Adipocyte (in vitro differentiated cells): Measurements from ENCODE around the gene SLC25A47.

Experiments used
- DNase-seq: peaks from one replicate; pipeline ENCODE4 v3.0.0-alpha.2; 2015; ENCODE audit warnings: low read depth
- H3K27me3 ChIP-seq: replicated peaks from 2 replicates; pipeline ENCODE4 v1.7.0; 2013; ENCODE audit warnings: mild to moderate bottlenecking, low read length, moderate library complexity; ENCODE audit not compliant: control insufficient read depth, insufficient read depth
- H3K36me3 ChIP-seq: 2 replicates; pipeline ENCODE4 v1.7.0; 2013; ENCODE audit warnings: low read length, mild to moderate bottlenecking, moderate library complexity; ENCODE audit not compliant: control insufficient read depth, insufficient read depth, severe bottlenecking
- H3K4me1 ChIP-seq: 2 replicates; pipeline ENCODE4 v1.7.0; 2013; ENCODE audit warnings: mild to moderate bottlenecking, low read length, moderate library complexity; ENCODE audit not compliant: control insufficient read depth, insufficient read depth
- H3K4me3 ChIP-seq: 2 replicates; pipeline ENCODE4 v1.7.0; 2013; ENCODE audit warnings: mild to moderate bottlenecking, low read length, moderate library complexity
- H3K9ac ChIP-seq: 2 replicates; pipeline ENCODE4 v1.7.0; 2013; ENCODE audit warnings: mild to moderate bottlenecking, low read length, moderate library complexity
- H3K9me3 ChIP-seq: 2 replicates; pipeline ENCODE4 v1.7.0; 2013; ENCODE audit warnings: mild to moderate bottlenecking, low read length, moderate library complexity; ENCODE audit not compliant: control insufficient read depth

SLC25A47 gene

DNA sequence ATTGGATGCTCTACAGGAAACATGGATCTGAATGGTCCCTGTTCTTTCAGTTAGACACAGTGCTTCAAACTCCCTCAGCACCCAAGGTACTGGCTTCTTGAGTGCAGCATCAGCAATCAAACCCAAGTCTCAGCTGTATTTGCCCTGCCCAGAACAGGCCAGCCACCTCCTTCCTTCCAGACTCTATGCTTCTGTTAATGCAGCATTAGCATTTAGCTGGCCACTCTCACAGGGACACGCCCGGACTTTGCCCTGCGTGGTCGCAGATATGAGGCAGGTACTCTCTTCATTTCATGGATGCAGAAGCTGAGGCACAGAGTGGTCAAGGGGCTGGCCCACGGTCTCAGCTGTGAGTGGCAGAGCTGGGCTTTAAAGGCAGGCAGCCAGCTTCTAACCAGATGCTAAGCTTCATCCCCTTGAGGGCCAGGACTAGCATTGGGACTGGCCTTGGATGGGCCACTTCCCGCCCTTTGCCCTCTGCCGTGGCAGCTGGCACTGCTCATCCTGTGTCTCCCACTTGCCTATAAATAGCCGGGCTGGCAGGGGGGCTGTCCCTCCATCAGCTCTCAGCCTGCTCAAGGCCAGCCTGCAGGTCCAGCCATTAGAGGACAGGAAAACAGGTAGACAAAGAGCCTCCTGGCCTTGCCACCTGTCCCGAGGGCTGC is 1.5 kb upstream of the SLC25A47 start:
- H3K9ac ChIP-seq, result no peak overlapping the region
- no peak overlapping the region for H3K4me3 ChIP-seq
- H3K27me3 ChIP-seq, result peaks cover 4% of the 10 kb centered on the region
- DNase-seq, result no peak
- peaks cover 7% of the 10 kb centered on the region for H3K4me1 ChIP-seq
- no peaks in the 10 kb centered on the region for H3K36me3 ChIP-seq
- no peaks in the 10 kb centered on the region for H3K9me3 ChIP-seq

DNA sequence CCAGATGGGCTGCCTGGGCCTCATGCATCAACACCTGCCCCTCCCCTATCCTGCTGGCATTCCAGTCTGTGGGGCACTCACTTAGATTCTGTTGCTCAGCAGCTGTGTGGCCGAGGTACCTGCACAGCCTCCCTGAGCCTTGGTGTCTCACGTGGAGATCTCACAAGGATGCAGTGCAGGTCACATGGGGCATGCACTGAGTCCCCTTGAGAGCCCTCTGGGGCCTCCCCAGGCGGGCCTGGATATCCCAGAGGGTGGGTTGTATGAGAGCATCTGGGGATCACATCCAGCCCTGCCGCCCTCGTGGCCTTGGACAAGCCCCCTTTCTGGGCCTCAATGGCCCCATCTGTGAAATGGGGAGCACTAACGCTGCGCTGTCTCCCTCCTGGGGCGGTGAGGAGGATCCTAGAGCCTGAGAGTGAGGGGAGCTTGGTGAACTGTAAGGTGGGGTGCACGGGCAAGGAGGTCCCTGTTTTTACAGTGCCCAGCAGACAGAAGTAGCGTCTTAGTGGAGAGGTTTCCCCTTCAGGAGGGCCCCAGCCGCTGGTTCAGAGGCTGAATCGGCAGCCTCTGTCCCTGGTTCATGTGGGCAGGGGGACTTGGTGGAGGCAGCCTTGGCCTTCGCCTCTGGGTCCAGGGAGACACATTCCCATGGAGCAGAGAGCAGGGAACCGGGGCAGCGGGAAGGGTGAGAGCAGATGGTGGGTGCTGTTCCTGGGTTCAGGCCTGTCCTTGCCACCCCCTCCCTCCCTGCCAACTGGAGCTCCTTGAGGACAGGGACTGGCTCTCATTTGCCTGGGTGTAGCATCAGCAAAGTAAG is 791 bp upstream of the SLC25A47 start:
- Histone ChIP-seq H3K9ac (no peak overlapping the region), H3K4me3 (no peak overlapping the region), H3K9me3 (no peaks in the 10 kb centered on the region), H3K4me1 (peaks cover 7% of the 10 kb centered on the region), H3K36me3 (no peaks in the 10 kb centered on the region), H3K27me3 (peaks cover 4% of the 10 kb centered on the region)
- DNase-seq, result no peak

DNA sequence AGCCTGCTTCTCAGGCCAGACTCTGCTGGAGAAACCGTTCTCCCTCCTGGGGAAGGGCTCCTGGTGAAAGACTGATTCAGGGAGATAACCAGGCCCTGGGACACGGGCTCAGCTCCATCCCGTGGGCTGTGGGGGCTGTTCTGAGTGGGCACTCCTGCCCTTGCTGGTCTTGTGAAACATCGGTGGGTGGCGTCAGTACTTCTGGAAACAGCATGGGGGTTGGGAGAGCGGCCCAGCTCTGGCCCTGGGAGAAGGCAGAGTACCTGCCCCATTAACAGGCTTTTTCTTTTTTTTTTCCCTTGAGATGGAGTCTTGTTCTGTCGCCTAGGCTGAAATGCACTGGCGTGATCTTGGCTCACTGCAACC is 786 bp downstream of the SLC25A47 start:
- no peak overlapping the region for H3K4me3 ChIP-seq
- H3K4me1 ChIP-seq, result no peaks in the 10 kb centered on the region
- no peaks in the 10 kb centered on the region for H3K9me3 ChIP-seq
- no peaks in the 10 kb centered on the region for H3K36me3 ChIP-seq
- H3K9ac ChIP-seq, result no peak overlapping the region
- H3K27me3 ChIP-seq, result peaks cover 4% of the 10 kb centered on the region
- no peak for DNase-seq

DNA sequence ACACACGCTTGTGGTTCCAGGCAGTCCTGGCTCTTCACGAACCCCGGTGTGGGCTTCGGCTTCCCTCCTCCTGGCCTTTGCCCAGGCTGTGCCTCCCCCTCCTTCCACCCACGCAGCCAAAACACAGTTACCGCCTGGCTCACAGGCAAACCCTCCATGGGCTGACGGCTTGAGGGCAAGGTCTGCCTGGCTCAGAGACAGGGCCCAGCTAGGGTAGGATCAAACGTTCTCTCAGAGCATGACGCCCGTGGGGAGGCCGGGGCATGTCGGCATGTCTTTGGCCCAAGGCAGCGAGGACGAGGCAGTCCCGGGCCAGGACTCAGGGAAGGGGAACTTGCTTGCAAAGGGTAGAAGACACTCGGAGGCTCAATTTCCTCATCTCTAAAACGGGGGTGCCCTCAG is 2.1 kb downstream of the SLC25A47 start:
- H3K4me1 ChIP-seq, result no peaks in the 10 kb centered on the region
- H3K9me3 ChIP-seq, result no peaks in the 10 kb centered on the region
- no peak for DNase-seq

DNA sequence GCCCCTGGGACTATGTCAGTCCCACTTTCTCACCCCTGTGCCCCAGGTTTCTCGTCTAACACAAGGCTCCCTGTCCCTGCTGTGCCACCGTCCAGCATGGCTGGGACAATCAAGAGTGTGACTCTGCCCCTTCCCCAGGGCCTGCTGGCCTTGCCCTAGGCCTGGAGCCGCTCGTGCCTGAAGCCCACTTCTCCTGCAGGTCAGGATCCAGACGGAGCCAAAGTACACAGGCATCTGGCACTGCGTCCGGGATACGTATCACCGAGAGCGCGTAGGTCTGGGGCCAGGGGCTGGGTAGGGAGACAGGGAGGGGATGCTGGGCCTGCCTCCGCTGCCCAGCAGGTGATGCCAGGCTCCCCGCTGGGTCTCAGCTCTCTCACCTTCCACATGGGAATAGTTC is 2.8 kb downstream of the SLC25A47 start:
- no peaks in the 10 kb centered on the region for H3K9me3 ChIP-seq
- no peak overlapping the region for H3K9ac ChIP-seq
- H3K27me3 ChIP-seq, result peaks cover 9% of the 10 kb centered on the region
- H3K4me1 ChIP-seq, result no peaks in the 10 kb centered on the region
- no peak overlapping the region for H3K4me3 ChIP-seq
- DNase-seq, result no peak
- no peaks in the 10 kb centered on the region for H3K36me3 ChIP-seq

More for the DNA sequence above, 2.1 kb downstream of the SLC25A47 start:
- H3K27me3 ChIP-seq, result peaks cover 9% of the 10 kb centered on the region
- H3K9ac ChIP-seq, result no peak overlapping the region
- H3K36me3 ChIP-seq, result no peaks in the 10 kb centered on the region
- H3K4me3 ChIP-seq, result no peak overlapping the region

DNA sequence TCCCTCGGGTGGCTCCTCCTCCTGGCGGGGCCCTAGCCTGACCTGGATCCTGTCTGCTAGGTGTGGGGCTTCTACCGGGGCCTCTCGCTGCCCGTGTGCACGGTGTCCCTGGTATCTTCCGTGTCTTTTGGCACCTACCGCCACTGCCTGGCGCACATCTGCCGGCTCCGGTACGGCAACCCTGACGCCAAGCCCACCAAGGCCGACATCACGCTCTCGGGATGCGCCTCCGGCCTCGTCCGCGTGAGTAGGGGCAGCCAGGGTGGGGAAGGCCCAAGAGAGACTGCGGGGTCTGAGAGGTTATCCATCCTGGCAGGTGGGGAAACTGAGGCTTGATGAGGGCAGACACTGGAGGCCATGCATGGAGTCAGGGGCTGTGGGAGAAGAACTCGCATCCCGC is 4.0 kb downstream of the SLC25A47 start:
- Histone ChIP-seq H3K27me3 (peaks cover 9% of the 10 kb centered on the region), H3K36me3 (no peaks in the 10 kb centered on the region), H3K4me1 (no peaks in the 10 kb centered on the region), H3K9me3 (no peaks in the 10 kb centered on the region), H3K9ac (no peak overlapping the region), H3K4me3 (no peak overlapping the region)
- DNase-seq, result no peak

DNA sequence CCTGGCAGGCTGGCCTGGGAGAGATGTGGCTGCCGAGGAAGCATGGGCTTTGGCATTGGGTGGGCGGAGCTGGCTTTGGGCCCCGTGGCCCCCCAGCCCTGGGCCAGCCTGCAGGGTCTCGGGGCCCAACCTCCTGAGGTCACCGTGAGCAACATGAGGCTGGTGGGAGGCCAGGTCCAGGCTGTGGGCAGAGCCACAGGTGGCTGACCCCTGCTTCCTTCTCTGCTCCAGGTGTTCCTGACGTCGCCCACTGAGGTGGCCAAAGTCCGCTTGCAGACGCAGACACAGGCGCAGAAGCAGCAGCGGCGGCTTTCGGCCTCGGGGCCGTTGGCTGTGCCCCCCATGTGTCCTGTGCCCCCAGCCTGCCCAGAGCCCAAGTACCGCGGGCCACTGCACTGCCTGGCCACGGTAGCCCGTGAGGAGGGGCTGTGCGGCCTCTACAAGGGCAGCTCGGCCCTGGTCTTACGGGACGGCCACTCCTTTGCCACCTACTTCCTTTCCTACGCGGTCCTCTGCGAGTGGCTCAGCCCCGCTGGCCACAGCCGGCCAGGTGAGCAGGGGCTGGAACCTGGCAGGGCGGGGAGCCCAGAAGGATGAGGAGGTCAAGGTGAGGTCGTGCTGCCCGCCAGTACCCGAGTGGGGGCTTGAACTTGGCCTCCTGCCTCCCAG is 5.5 kb downstream of the SLC25A47 start:
- H3K9ac ChIP-seq, result no peak overlapping the region
- no peak for DNase-seq

DNA sequence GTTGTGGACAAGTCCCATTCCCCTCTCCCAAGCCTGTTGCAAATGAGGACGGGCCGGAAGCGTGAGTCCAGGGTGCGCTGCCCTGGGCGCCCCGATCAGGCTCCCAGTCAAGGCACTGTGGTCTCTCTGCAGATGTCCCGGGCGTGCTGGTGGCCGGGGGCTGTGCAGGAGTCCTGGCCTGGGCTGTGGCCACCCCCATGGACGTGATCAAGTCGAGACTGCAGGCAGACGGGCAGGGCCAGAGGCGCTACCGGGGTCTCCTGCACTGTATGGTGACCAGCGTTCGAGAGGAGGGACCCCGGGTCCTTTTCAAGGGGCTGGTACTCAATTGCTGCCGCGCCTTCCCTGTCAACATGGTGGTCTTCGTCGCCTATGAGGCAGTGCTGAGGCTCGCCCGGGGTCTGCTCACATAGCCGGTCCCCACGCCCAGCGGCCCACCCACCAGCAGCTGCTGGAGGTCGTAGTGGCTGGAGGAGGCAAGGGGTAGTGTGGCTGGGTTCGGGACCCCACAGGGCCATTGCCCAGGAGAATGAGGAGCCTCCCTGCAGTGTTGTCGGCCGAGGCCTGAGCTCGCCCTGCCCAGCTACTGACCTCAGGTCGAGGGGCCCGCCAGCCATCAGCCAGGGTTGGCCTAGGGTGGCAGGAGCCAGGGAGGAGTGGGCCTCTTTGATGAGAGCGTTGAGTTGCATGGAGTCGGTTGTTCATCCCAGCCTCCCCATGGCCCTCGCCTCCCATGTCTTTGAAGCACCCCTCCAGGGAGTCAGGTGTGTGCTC is 6.3 kb downstream of the SLC25A47 start:
- Histone ChIP-seq H3K4me1 (no peaks in the 10 kb centered on the region), H3K27me3 (peaks cover 9% of the 10 kb centered on the region), H3K9ac (no peak overlapping the region), H3K9me3 (no peaks in the 10 kb centered on the region), H3K4me3 (no peak overlapping the region), H3K36me3 (peaks cover 13% of the 10 kb centered on the region)
- no peak for DNase-seq

More for the DNA sequence above, 5.5 kb downstream of the SLC25A47 start:
- H3K27me3 ChIP-seq, result peaks cover 9% of the 10 kb centered on the region
- no peaks in the 10 kb centered on the region for H3K9me3 ChIP-seq
- H3K36me3 ChIP-seq, result peaks cover 5% of the 10 kb centered on the region
- H3K4me3 ChIP-seq, result no peak overlapping the region
- H3K4me1 ChIP-seq, result no peaks in the 10 kb centered on the region

DNA sequence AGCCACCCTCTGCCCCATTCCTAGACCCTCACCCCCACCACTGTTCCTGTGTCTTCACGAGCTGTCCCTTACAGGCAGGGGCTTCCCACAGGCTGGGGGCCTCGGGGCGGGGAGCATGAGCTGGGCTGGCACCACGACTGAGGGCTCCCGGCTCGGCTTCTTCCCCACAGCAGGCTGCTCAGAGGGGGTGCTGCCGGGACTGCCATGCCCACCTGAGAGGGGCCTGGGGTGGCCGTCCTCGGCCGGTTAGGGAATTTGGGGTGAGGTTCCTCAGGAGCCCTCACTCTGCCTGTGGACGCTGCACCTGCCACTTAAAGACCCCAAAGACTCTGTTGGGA is 6.8 kb downstream of the SLC25A47 start:
- no peak overlapping the region for H3K4me3 ChIP-seq

DNA sequence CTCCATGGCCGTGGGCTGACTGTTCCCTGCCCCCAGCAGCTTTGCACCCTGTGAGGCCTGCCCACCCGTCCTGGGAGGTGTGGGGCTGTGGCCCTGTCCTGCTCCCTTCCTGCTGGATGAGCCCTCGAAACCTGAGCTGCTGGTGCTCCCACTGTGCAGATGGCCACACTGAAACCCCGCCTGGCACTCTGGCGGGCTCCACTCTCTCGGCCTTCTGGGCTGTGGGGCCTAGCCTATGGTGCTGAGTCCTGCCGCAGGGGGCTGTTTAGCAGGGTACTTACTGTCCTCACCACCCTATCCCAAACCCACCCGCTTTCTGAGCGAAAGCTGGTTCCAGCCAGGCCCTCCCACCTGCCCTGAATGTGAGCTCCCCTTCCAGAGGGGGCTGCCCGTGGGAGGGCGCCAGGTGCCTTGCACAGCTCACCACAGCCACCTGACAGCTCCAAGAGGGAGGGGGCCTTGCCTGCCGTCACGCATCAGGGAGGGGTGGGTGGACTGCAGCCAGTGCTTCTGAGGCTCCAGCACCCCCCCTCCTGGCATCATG is 7.3 kb downstream of the SLC25A47 start:
- no peak for DNase-seq
- no peak overlapping the region for H3K9ac ChIP-seq
- H3K4me3 ChIP-seq, result no peak overlapping the region
- peaks cover 9% of the 10 kb centered on the region for H3K27me3 ChIP-seq
- H3K36me3 ChIP-seq, result peaks cover 23% of the 10 kb centered on the region
- H3K9me3 ChIP-seq, result no peaks in the 10 kb centered on the region
- H3K4me1 ChIP-seq, result no peaks in the 10 kb centered on the region

More for the DNA sequence above, 6.8 kb downstream of the SLC25A47 start:
- Histone ChIP-seq H3K36me3 (peaks cover 18% of the 10 kb centered on the region), H3K4me1 (no peaks in the 10 kb centered on the region), H3K9ac (no peak overlapping the region), H3K27me3 (peaks cover 9% of the 10 kb centered on the region), H3K9me3 (no peaks in the 10 kb centered on the region)
- DNase-seq, result no peak
